HUDEP-2 (cell line): ENCODE measurements around the gene H2BK1.
A peak's percentile ranks its signal among the peaks of the same experiment; 100 is the strongest.

Experiments used
- DNase-seq, 76 experiments: peaks; one replicate each; lab custom pipeline; 2025; ENCODE audit not compliant: unreplicated experiment in 76 of 76; lab: John Stamatoyannopoulos, UW

Gene H2BK1

GRCh38 chr7:151232917-151233701, 22.8 kb upstream of the H2BK1 start:
- peak in 67 of 76 experiments; percentile 6 to 72 (median 45) for DNase-seq

GRCh38 chr7:151232091-151232916, 22.0 kb upstream of the H2BK1 start, which contains the start of gene CHPF2:
Gene CHPF2, plus strand, starts transcription at chr7:151232483. Its CDS starts 1,529 bp downstream, at chr7:151234012.
- peak in 74 of 76 experiments; percentile 10 to 92 (median 76) for DNase-seq

- DNase-seq, result no peak
These were observed 20.8 kb upstream of the H2BK1 start for GRCh38 chr7:151231080-151231479.

GRCh38 chr7:151229249-151229648, 19.0 kb upstream of the H2BK1 start:
- no peak for DNase-seq

- no peak for DNase-seq
These were observed 18.0 kb upstream of the H2BK1 start for GRCh38 chr7:151228024-151228866.

- peak in 75 of 76 experiments; percentile 68 to 97 (median 93) for DNase-seq
These were observed 16.8 kb upstream of the H2BK1 start, which contains the start of gene ABCF2 for GRCh38 chr7:151226875-151227782. Gene ABCF2, minus strand, starts transcription at chr7:151227205. Its CDS starts 747 bp downstream, at chr7:151226458.

- peak in 1 of 76 experiments; percentile 21 for DNase-seq
These were observed 16.2 kb upstream of the H2BK1 start for GRCh38 chr7:151226560-151226874.

GRCh38 chr7:151225948-151226510, 15.7 kb upstream of the H2BK1 start:
- DNase-seq, result no peak

GRCh38 chr7:151223728-151224127, 13.4 kb upstream of the H2BK1 start:
- DNase-seq, result peak in 1 of 76 experiments; percentile 7

GRCh38 chr7:151218170-151218569, 7.9 kb upstream of the H2BK1 start:
- DNase-seq, result no peak

GRCh38 chr7:151215396-151215795, 5.1 kb upstream of the H2BK1 start:
- DNase-seq, result no peak

GRCh38 chr7:151213826-151214225, 3.5 kb upstream of the H2BK1 start:
- no peak for DNase-seq

- DNase-seq, result no peak
These were observed 2.3 kb upstream of the H2BK1 start for GRCh38 chr7:151212626-151213025.

- DNase-seq, result no peak
These were observed 976 bp upstream of the H2BK1 start for GRCh38 chr7:151211155-151211772.

GRCh38 chr7:151209588-151209987, 700 bp downstream of the H2BK1 start:
- DNase-seq, result no peak

GRCh38 chr7:151208253-151208862, 1.9 kb downstream of the H2BK1 start:
- DNase-seq, result no peak

GRCh38 chr7:151207804-151208203, 2.5 kb downstream of the H2BK1 start:
- no peak for DNase-seq

- DNase-seq, result no peak
These were observed 3.0 kb downstream of the H2BK1 start for GRCh38 chr7:151207315-151207714.

- no peak for DNase-seq
These were observed 3.4 kb downstream of the H2BK1 start for GRCh38 chr7:151206914-151207313.
